Activated T-helper 1 cell treated with anti-CD3 and anti-CD28 coated beads, Interleukin-2, amount 50 U/mL, for 16 hours (primary cell): ENCODE results near the gene DPY19L1.
"Not testable (repeated sequence)": the region's sequence is repeated elsewhere in the genome, so short reads cannot be mapped to it uniquely, and the experiment has no call there.

ENCODE experiments used
- DNase-seq, 2 donors: peaks; one replicate each; pipeline ENCODE4 v3.0.0-alpha.2; 2020; ENCODE audit warnings: low read depth in 1 of 2, low spot score in 1 of 2

The DPY19L1 gene

GRCh38 chr7:35035511-35035961 lies 1.7 kb downstream of the DPY19L1 start:
- DNase-seq: no peak

GRCh38 chr7:35032166-35032565 lies 5.1 kb downstream of the DPY19L1 start:
- no peak for DNase-seq

GRCh38 chr7:35030848-35031247 lies 6.4 kb downstream of the DPY19L1 start:
- no peak for DNase-seq

- DNase-seq: no peak
Observed at GRCh38 chr7:35029311-35029710, 8.0 kb downstream of the DPY19L1 start.

- DNase-seq: no peak
Observed at GRCh38 chr7:35026150-35026549, 11.1 kb downstream of the DPY19L1 start.

GRCh38 chr7:35025369-35025870 lies 11.9 kb downstream of the DPY19L1 start:
- DNase-seq: no peak

- no peak for DNase-seq
Observed at GRCh38 chr7:35024298-35024697, 13.0 kb downstream of the DPY19L1 start.

- no peak for DNase-seq
Observed at GRCh38 chr7:35022725-35023124, 14.6 kb downstream of the DPY19L1 start.

GRCh38 chr7:35021445-35021844 lies 15.8 kb downstream of the DPY19L1 start:
- DNase-seq: no peak

- DNase-seq: no peak
Observed at GRCh38 chr7:35019801-35020200, 17.5 kb downstream of the DPY19L1 start.

- DNase-seq: no peak
Observed at GRCh38 chr7:35019179-35019729, 18.0 kb downstream of the DPY19L1 start.

- DNase-seq: no peak
Observed at GRCh38 chr7:35015346-35015859, 21.9 kb downstream of the DPY19L1 start.

GRCh38 chr7:35012160-35012559 lies 25.1 kb downstream of the DPY19L1 start:
- DNase-seq: no peak

- DNase-seq: no peak
Observed at GRCh38 chr7:35011085-35011484, 26.2 kb downstream of the DPY19L1 start.

- no peak for DNase-seq
Observed at GRCh38 chr7:35007768-35008167, 29.5 kb downstream of the DPY19L1 start.

- DNase-seq: no peak
Observed at GRCh38 chr7:35004531-35005095, 32.7 kb downstream of the DPY19L1 start.

- no peak for DNase-seq
Observed at GRCh38 chr7:35003679-35004303, 33.5 kb downstream of the DPY19L1 start.

GRCh38 chr7:35003177-35003650 lies 34.1 kb downstream of the DPY19L1 start:
- DNase-seq: not testable (repeated sequence)

GRCh38 chr7:34998335-34998734 lies 39.0 kb downstream of the DPY19L1 start:
- not testable (repeated sequence) for DNase-seq

GRCh38 chr7:34996423-34997090 lies 40.7 kb downstream of the DPY19L1 start:
- DNase-seq: not testable (repeated sequence)

GRCh38 chr7:34995757-34996156 lies 41.5 kb downstream of the DPY19L1 start:
- DNase-seq: no peak
